ENCODE measurements around the gene BLTP2.
A peak's percentile ranks its signal among the peaks of the same experiment; 100 is the strongest.
"Not testable (repeated sequence)": the region's sequence is repeated elsewhere in the genome, so short reads cannot be mapped to it uniquely, and the experiment has no call there.

Gene BLTP2

DNA sequence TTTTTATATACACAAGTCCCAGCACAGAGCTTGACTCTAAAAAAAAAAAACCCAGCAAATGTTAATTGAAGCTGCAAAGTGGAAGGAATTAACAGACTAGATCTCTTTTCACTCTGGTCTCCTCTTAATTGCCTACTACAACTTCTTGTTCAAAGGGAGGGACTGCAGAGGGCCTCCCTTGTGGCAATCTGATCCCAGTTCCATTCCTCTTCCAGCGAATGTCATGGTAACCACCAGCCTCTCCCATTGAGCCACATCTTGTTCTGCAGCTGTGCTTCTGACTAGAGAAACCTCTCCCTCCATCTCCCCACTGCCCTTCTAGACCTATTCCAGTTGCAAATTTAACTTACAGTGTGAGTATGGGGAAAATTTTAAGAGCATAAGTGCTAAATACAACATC, 22.9 kb upstream of the BLTP2 start:
- intact Hi-C loops (cut with DNase I; ENCODE audit: low total_unique reads) = no loop called here
- H3K27ac ChIP-seq = no peak overlapping the region
- H3K4me1 ChIP-seq = peaks cover 0 to 39% (median 16%) of the 10 kb centered on the region in 4 donors
- no peak overlapping the region for H3K4me3 ChIP-seq
- H3K27me3 ChIP-seq = no peaks in the 10 kb centered on the region
- H3K9me3 ChIP-seq = no peaks in the 10 kb centered on the region
- H3K36me3 ChIP-seq = peaks cover 31 to 63% (median 39%) of the 10 kb centered on the region in 3 donors
- DNase-seq = no peak
- TF ChIP-seq, protein P1, sequence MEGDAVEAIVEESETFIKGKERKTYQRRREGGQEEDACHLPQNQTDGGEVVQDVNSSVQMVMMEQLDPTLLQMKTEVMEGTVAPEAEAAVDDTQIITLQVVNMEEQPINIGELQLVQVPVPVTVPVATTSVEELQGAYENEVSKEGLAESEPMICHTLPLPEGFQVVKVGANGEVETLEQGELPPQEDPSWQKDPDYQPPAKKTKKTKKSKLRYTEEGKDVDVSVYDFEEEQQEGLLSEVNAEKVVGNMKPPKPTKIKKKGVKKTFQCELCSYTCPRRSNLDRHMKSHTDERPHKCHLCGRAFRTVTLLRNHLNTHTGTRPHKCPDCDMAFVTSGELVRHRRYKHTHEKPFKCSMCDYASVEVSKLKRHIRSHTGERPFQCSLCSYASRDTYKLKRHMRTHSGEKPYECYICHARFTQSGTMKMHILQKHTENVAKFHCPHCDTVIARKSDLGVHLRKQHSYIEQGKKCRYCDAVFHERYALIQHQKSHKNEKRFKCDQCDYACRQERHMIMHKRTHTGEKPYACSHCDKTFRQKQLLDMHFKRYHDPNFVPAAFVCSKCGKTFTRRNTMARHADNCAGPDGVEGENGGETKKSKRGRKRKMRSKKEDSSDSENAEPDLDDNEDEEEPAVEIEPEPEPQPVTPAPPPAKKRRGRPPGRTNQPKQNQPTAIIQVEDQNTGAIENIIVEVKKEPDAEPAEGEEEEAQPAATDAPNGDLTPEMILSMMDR (IDR thresholded peaks at IDR 0.05) = no peak

DNA sequence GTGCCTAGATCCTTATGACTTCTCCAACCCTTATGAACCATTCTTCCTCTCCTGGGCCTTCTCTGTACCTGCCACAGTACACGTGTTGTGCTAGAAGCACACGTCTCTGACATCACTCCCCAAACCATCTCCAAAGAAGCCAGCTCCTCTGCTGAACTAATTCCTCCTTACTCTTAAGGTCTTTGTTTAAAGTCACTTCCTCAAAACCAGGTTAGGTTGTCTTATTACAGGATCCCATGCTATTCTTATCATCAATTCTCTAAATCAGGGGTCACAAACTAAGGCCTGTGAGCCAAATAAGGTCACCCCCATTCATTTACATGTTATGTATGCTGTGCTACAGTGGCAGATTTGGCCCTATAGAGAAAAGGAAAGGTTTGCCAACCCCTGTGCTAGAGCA, 21.0 kb upstream of the BLTP2 start:
- H3K27me3 ChIP-seq = no peaks in the 10 kb centered on the region
- intact Hi-C loops (cut with DNase I; ENCODE audit: low total_unique reads) = no loop called here
- no peak overlapping the region for H3K27ac ChIP-seq
- no peaks in the 10 kb centered on the region for H3K9me3 ChIP-seq
- peaks cover 0 to 45% (median 20%) of the 10 kb centered on the region in 4 donors for H3K4me1 ChIP-seq
- DNase-seq = no peak
- H3K4me3 ChIP-seq = no peak overlapping the region
- TF ChIP-seq, protein P1 (IDR thresholded peaks at IDR 0.05) = no peak
- peaks cover 14 to 44% (median 24%) of the 10 kb centered on the region in 3 donors for H3K36me3 ChIP-seq

DNA sequence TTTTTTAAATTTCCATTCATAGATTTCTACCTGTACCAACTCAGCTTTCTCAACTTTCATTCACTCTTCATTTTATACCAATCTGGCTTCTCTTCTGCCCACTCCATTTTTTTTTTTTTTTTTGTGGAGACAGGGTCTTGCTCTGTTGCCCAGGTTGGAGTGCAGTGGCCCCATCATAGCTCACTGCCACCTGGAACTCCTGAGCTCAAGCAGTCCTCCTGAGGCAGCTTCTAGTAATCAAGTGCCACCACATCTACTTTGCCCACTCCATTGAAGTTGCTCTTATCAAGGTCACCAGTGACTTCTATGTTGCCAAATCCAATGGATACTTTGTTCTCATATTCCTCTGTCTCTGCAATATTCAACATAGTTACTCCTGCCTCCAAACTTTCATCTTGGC, 18.8 kb upstream of the BLTP2 start:
- Histone ChIP-seq H3K27me3 (no peaks in the 10 kb centered on the region), H3K4me1 (peaks cover 0 to 57% (median 28%) of the 10 kb centered on the region in 4 donors), H3K36me3 (peaks cover 3 to 38% (median 21%) of the 10 kb centered on the region in 3 donors), H3K27ac (no peak overlapping the region), H3K4me3 (peak overlapping the region in 1 of 2 donors; percentile 79), H3K9me3 (no peaks in the 10 kb centered on the region)
- intact Hi-C loops (cut with DNase I; ENCODE audit: low total_unique reads) = loop anchor here (5.0 kb wide), 1 partner anchor 39 kb away; no protein-coding TSS in a partner anchor
- TF ChIP-seq, protein P1 (IDR thresholded peaks at IDR 0.05) = no peak
- DNase-seq = no peak

DNA sequence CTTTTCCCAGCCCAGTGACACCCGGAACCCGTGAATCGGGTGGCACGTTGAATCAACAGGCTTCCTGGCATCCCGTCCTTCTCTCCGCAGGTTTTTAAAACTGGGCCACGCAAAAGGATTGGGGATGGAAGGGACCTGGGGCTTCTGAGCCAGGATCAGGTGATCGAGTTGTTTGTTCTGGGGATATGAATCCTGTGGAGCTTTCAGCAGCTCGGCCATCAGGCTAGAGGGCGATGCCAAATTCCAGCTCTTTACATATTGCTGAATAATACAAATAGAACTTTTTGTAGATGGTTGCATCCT, 17.5 kb upstream of the BLTP2 start:
- peaks cover 0 to 52% (median 28%) of the 10 kb centered on the region in 4 donors for H3K4me1 ChIP-seq
- H3K27ac ChIP-seq = peak overlapping the region; percentile 94 to 96
- DNase-seq = no peak
- intact Hi-C loops (cut with DNase I; ENCODE audit: low total_unique reads) = loop anchor here (5.0 kb wide), 1 partner anchor 40 kb away; no protein-coding TSS in a partner anchor
- H3K36me3 ChIP-seq = peaks cover 8 to 42% (median 17%) of the 10 kb centered on the region in 3 donors
- no peaks in the 10 kb centered on the region for H3K9me3 ChIP-seq
- peak overlapping the region; percentile 79 to 84 for H3K4me3 ChIP-seq
- TF ChIP-seq, protein P1 (IDR thresholded peaks at IDR 0.05) = no peak
- no peaks in the 10 kb centered on the region for H3K27me3 ChIP-seq

DNA sequence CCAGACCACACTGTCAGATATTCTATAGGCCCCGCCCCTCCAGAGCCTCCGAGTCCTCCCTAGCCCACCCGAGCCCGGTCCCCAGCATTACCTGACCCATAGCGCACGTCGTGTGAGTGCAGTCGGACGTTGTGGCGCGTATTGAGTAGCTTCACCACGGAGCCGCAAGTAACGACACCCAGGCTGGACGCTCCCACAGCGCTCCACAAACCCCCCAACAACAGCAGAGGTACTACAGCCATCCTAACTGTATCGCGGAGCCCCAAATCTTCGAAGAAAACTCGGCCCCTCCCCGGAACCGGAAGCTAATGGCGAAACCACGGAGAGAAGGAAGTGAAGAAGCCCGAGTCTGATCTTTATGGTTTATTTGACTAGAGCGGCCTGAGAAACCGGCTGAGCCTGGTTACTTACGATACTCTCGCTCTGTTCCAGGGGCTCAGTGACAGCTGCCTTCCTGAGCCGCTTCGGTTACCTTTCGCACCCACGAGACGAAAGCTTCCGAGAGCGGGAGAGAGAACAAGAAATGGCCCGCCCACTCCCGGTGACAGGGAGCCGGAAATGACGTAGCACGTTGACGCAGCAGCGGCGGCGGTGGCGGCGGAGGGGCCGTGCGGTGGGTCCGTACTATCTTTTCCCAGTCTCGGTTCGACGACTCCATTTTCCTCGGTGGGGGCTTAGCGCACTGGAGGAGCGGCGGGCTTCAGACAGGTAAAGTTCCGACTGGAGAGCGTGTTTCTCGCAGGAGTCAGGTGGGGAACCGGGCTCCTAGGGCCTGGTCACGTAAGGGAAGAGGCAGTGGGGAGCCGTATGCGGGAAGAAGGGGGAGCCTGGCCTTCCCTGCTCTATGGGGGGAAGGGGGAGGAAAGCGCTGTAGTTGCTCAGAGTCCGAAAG, 16.9 kb upstream of the BLTP2 start, which contains the start of the genes SDF2 and SUPT6H:
TSS of gene SDF2 (minus strand) at position 272 of the 892 bp plus-strand sequence. CDS start at position 242, 30 bp downstream.
TSS of gene SUPT6H (plus strand) at position 571 of the 892 bp plus-strand sequence. CDS start 11,197 bp downstream, outside the sequence.
- Histone ChIP-seq H3K27me3 (no peaks in the 10 kb centered on the region), H3K27ac (peak within 1 kb of the TSS; percentile 94 to 96), H3K9me3 (no peaks in the 10 kb centered on the region), H3K4me1 (peaks cover 0 to 52% (median 28%) of the 10 kb centered on the region in 4 donors), H3K4me3 (peak within 1 kb of the TSS; percentile 79 to 84), H3K36me3 (peaks cover 8 to 48% (median 16%) of the 10 kb centered on the region in 3 donors)
- DNase-seq = peak; percentile 88 to 93
- intact Hi-C loops (cut with DNase I; ENCODE audit: low total_unique reads) = loop anchor here (5.0 kb wide), 1 partner anchor 40 kb away; no protein-coding TSS in a partner anchor
- TF ChIP-seq, protein P1 (IDR thresholded peaks at IDR 0.05) = peak in 1 of 2 experiments; percentile 9

DNA sequence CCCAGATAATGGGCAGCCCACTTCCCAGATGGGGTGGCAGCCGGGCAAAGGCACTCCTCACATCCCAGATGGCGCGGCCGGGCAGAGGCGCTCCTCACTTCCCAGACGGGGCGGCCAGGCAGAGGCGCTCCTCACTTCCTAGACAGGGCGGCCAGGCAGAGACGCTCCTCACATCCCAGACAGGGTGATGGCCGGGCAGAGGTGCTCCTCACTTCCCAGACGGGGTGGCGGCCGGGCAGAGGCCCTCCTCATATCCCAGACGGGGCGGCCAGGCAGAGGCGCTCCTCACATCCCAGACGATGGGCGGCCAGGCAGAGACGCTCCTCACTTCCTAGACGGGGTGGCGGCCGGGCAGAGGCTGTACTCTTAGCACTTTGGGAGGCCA, 14.5 kb upstream of the BLTP2 start:
- DNase-seq; intact Hi-C loops (cut with DNase I; ENCODE audit: low total_unique reads); H3K27me3 ChIP-seq; H3K9me3 ChIP-seq; H3K27ac ChIP-seq; H3K4me3 ChIP-seq: not testable (repeated sequence)
- peaks cover 8 to 51% (median 31%) of the 10 kb centered on the region in 3 donors for H3K36me3 ChIP-seq
- H3K4me1 ChIP-seq = peaks cover 0 to 35% (median 25%) of the 10 kb centered on the region in 4 donors

DNA sequence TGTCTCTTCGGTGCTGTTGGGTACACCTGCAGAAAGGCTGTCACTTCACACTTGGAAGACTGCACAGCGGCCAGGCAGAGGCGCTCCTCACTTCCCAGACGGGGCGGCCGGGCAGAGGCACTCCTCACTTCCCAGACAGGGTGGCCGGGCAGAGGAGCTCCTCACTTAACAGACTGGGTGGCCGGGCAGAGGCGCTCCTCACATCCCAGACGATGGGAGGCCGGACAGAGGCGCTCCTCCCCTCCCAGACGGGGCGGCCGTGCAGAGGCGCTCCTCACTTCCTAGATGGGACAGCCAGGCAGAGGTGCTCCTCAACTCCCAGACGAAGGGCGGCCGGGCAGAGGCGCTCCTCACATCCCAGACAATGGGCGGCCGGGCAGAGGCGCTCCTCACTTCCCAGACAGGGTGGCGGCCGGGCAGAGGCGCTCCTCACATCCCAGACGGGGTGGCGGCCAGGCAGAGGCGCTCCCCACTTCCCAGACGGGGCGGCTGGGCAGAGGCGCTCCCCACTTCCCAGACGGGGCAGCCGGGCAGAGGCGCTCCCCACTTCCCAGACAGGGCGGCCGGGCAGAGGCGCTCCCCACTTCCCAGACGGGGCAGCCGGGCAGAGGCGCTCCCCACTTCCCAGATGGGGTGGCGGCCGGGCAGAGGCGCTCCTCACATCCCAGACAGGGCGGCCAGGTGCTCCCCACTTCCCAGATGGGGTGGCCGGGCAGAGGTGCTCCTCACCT, 14.0 kb upstream of the BLTP2 start:
- H3K27me3 ChIP-seq; DNase-seq; H3K9me3 ChIP-seq; H3K27ac ChIP-seq; intact Hi-C loops (cut with DNase I; ENCODE audit: low total_unique reads); H3K4me3 ChIP-seq: not testable (repeated sequence)
- Histone ChIP-seq H3K36me3 (peaks cover 8 to 56% (median 33%) of the 10 kb centered on the region in 3 donors), H3K4me1 (peaks cover 0 to 29% (median 22%) of the 10 kb centered on the region in 4 donors)

DNA sequence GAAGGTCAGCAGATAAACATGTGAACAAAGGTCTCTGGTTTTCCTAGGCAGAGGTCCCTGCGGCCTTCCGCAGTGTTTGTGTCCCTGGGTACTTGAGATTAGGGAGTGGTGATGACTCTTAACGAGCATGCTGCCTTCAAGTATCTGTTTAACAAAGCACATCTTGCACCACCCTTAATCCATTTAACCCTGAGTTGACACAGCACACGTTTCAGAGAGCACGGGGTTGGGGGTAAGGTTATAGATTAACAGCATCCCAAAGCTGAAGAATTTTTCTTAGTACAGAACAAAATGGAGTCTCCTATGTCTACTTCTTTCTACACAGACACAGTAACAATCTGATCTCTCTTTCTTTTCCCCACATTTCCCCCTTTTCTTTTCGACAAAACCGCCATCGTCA, 13.4 kb upstream of the BLTP2 start:
- DNase-seq; H3K27me3 ChIP-seq; H3K27ac ChIP-seq; intact Hi-C loops (cut with DNase I; ENCODE audit: low total_unique reads); H3K4me3 ChIP-seq; H3K9me3 ChIP-seq: not testable (repeated sequence)
- Histone ChIP-seq H3K36me3 (peaks cover 8 to 62% (median 33%) of the 10 kb centered on the region in 3 donors), H3K4me1 (peaks cover 0 to 23% (median 17%) of the 10 kb centered on the region in 4 donors)
